NCI-H1694 treated with DMSO at 0.1 percent for 48 hours (cell line): ENCODE data around the gene ADAMTSL3.

Experiments used
- DNase-seq: peaks from one replicate; lab custom pipeline; 2025; lab: John Stamatoyannopoulos, UW

Gene ADAMTSL3

GRCh38 chr15:83654379-83655236 lies 685 bp downstream of the ADAMTSL3 start:
- DNase-seq, result no peak

DNA sequence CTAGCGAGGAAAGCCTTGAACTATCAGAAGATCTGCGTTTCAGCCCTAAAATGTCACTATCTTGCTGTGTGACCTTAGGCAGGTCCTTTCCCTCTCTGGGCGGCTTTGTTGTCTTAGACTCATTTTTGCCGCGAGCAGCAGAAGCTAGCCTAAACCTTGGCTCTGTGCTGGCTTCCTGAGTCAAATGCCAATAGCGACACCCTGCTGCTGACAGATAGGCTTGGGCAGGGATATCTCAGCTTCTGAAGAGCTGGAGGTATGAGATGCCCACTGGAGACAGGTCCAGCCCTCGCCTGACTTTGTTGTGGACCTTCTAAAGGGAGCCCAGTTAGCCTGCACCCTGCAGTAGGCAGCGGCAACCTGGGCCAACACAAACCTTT lies 1.3 kb downstream of the ADAMTSL3 start:
- DNase-seq, result no peak

DNA sequence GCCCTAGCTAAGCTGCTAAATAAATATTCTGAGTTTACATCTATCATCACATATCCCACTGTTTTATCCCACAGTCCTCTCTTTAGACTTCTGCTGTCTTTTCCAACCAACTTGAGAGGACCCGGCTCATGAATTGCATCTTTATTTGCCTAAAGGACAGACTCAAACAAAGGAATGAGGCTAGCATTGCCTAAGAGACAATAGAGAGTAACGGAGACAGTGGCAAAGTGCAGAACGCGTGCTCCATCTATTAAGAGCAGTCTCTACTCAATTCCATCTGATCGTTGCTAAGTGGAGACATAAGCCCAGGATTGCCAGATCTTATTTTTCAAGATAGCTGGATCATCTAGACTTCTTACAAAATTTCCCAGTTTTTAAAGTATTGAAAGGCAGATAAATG lies 2.3 kb downstream of the ADAMTSL3 start:
- no peak for DNase-seq

- DNase-seq, result no peak
Measured at GRCh38 chr15:83656943-83657528, 3.1 kb downstream of the ADAMTSL3 start.

- no peak for DNase-seq
Measured at GRCh38 chr15:83657549-83657948, 3.6 kb downstream of the ADAMTSL3 start.

- DNase-seq, result no peak
Measured at GRCh38 chr15:83658430-83659416, 4.8 kb downstream of the ADAMTSL3 start.

DNA sequence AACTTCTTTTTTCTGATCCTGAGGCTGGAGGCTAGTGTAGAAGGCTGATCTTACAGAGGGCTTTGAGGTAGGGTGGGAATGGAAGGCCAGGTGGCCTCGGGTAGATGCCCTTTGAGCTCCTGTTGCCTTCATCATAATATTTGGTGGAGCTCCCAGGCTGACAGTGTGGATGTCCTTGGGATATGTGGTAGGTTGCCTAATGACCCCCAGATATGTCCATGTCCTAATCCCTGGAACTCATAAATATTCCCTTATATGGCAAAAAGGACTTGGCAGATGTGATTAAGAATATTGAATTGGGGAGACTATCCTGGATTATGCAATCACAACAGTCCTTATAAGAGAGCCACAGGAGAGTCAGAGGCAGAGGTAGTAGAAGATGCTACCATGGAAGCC lies 5.5 kb downstream of the ADAMTSL3 start:
- no peak for DNase-seq

DNA sequence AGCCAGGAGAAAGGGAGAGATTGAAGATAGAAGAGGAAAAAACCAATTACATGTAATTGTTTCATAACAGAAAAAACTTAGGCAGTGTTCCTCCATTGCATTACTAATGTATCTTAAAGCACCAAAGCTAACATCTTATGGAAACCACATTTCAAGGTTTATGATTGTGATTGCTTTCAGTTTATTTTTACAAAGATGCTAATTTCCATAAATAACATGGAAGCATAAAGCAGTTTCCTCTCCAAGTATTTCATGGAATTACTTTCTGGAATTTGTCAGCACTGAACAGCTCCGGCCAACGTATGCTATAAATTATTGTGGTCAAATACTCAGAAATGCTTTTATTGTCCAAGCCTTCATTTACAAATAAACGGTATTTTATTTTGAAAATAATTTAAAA lies 11.6 kb downstream of the ADAMTSL3 start:
- DNase-seq, result no peak

GRCh38 chr15:83670672-83671229 lies 16.8 kb downstream of the ADAMTSL3 start:
- DNase-seq, result no peak

DNA sequence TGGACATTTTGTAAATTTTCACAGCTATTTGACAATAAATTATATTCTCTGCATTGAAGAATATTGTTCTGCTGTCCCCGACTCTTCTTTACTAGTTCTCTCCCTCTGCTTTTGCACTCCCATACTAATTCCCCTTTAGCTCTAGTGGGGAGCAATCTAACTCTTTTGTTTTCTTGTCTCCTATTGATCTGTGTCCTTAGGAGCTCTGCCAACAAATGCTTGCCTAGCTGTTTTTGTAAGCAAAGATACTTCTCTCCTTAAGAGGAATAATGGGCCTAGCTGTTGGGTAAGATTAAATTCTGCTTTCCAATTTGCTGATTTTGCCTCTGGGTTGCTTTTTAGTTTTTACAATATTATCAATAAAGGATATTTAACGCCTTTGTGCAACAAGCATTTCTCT lies 17.7 kb downstream of the ADAMTSL3 start:
- no peak for DNase-seq

DNA sequence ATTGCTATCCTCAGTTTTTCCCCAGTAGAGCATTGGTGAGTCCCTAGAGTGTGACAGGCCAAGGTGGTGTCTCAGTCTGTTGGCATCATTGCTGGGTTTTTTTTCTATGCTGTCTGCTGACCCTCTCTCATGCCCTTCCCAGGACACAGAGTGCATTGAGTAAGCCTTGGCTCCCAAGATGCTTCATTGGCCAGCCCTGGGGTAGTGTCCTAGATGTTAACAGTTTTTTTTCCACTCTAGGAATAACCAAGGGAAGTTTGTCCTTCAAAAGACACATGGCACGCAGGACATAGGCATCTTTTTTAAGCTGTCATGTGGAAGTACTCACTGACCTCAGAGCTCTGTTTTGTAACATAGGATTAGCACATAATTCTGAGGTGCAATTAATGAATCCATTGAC lies 19.5 kb downstream of the ADAMTSL3 start:
- DNase-seq, result no peak

DNA sequence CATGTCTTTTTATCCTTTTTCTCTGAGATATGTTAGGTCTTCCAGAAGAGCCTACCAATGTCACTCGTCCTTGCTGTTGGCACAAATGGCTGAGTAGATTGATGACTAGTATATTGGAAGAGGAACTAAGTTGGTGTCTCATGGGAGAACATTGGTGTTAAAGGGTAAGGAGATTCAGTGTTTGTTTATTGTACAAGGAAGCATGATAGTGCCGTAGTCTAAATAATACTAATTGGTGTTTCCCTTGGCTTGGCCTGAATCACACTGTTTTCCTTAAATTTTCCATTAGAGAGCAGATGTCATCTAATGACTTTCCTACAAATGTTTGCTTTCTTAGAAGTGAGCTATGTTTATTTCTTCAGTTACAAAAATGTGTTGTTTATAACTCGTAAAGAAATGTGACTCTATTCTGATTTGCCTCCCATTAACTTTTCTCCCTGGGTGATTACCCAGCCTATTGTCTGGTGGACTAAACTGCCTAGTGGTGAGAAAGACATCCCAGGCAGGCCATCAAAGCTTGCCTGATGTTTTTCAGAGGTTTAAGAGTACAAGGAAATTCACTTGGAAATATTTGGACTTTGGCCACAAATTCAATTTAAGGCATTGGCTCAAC lies 28.7 kb downstream of the ADAMTSL3 start:
- no peak for DNase-seq

DNA sequence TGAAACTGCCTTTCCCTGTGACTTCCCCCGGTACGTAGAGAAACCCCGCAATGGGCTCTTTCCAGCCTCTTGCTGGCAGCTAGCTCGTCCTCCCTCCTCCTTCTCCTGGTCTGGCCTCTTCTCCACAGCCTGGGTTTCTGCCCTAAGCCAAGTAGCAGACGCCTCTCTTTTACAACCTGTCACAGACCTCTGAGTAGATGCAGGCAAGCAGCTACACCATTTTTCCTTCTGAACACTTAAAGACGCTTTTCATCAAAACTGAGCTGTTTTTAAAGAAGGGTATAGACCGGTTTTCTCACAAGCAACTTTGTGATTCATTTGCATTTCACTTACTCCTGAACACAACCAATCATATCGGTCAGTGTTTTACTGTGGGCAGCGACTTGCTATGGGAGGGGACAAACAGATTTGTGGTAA lies 32.0 kb downstream of the ADAMTSL3 start:
- DNase-seq, result no peak

GRCh38 chr15:83688201-83688600 lies 34.3 kb downstream of the ADAMTSL3 start:
- no peak for DNase-seq

- DNase-seq, result no peak
Measured at GRCh38 chr15:83690676-83691075, 36.8 kb downstream of the ADAMTSL3 start.

GRCh38 chr15:83692746-83693581 lies 39.0 kb downstream of the ADAMTSL3 start:
- DNase-seq, result no peak

DNA sequence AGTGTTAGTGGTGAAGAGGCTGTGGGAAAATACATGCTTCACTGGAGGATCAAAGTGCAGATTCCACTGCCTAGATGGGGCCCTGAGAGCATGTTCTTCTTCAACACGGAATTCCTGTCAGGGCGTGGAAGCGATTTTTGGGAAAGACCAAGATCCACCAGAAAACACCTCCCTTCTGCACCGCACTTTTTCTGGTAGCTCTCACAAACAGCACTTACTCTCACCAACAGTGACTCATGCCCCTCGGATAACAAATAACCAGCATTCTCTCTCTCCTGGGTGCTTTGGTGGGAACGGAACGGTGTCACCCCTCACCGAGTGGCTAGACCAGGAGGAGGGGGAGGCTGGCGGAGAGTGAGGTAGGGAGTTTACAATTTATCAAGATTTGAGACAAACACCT lies 40.1 kb downstream of the ADAMTSL3 start:
- DNase-seq, result no peak

GRCh38 chr15:83694536-83694935 lies 40.6 kb downstream of the ADAMTSL3 start:
- no peak for DNase-seq

- no peak for DNase-seq
Measured at GRCh38 chr15:83695246-83695645, 41.3 kb downstream of the ADAMTSL3 start.

GRCh38 chr15:83695901-83696425 lies 42.0 kb downstream of the ADAMTSL3 start:
- no peak for DNase-seq

GRCh38 chr15:83697716-83698115 lies 43.8 kb downstream of the ADAMTSL3 start:
- no peak for DNase-seq
